Mononuclear cell (primary cell): Measurements from ENCODE around the gene PXYLP1. TPM values are rescaled to one million over a fixed set of nuclear protein-coding genes. Genes with fewer than 3 reads are reported as not detected.
A peak's percentile ranks its signal among the peaks of the same experiment; 100 is the strongest.
"Not testable (repeated sequence)": the region's sequence is repeated elsewhere in the genome, so short reads cannot be mapped to it uniquely, and the experiment has no call there.

Source experiments
- H3K27me3 ChIP-seq: 2 replicates; pipeline ENCODE4 v1.6.0; 2011; ENCODE audit warnings: low read length, control low read depth; ENCODE audit not compliant: insufficient read depth
- H3K4me1 ChIP-seq: 2 replicates; pipeline ENCODE4 v1.5.1; 2011; ENCODE audit warnings: mild to moderate bottlenecking, low read length, control low read depth; ENCODE audit not compliant: insufficient read depth
- H3K4me3 ChIP-seq: 2 replicates; pipeline ENCODE4 v1.5.1; 2011; ENCODE audit warnings: mild to moderate bottlenecking, low read length, moderate library complexity
- H3K9me3 ChIP-seq: 2 replicates; pipeline ENCODE4 v1.5.1; 2011; ENCODE audit warnings: low read depth, mild to moderate bottlenecking, control low read depth, low read length
- total RNA-seq: library from RNA; depleted of rRNA; stranded (reverse); fragments of >200 nt; gene quantifications from one replicate; pipeline ENCODE4 v1.2.3, GENCODE V29; 2012

The PXYLP1 gene
- total RNA-seq, 1 donor = 19.8 TPM

- no peaks in the 10 kb centered on the region for H3K9me3 ChIP-seq
- H3K4me1 ChIP-seq = peaks cover 13% of the 10 kb centered on the region
- H3K4me3 ChIP-seq = no peak overlapping the region
- H3K27me3 ChIP-seq = no peaks in the 10 kb centered on the region
These were observed 48.5 kb downstream of the PXYLP1 start for GRCh38 chr3:141280086-141280485.

GRCh38 chr3:141280690-141281089 lies 49.1 kb downstream of the PXYLP1 start:
- Histone ChIP-seq H3K4me3 (no peak overlapping the region), H3K27me3 (no peaks in the 10 kb centered on the region), H3K9me3 (no peaks in the 10 kb centered on the region), H3K4me1 (peaks cover 9% of the 10 kb centered on the region)

- peaks cover 10% of the 10 kb centered on the region for H3K4me1 ChIP-seq
- no peaks in the 10 kb centered on the region for H3K27me3 ChIP-seq
- no peaks in the 10 kb centered on the region for H3K9me3 ChIP-seq
- no peak overlapping the region for H3K4me3 ChIP-seq
These were observed 53.9 kb downstream of the PXYLP1 start for GRCh38 chr3:141285570-141285969.

GRCh38 chr3:141286856-141287255 lies 55.2 kb downstream of the PXYLP1 start:
- Histone ChIP-seq H3K4me1 (peaks cover 10% of the 10 kb centered on the region), H3K9me3 (no peaks in the 10 kb centered on the region), H3K4me3 (no peak overlapping the region), H3K27me3 (no peaks in the 10 kb centered on the region)

GRCh38 chr3:141287326-141287725 lies 55.7 kb downstream of the PXYLP1 start:
- Histone ChIP-seq H3K9me3 (no peaks in the 10 kb centered on the region), H3K27me3 (no peaks in the 10 kb centered on the region), H3K4me1 (peaks cover 10% of the 10 kb centered on the region), H3K4me3 (no peak overlapping the region)

- Histone ChIP-seq H3K9me3 (no peaks in the 10 kb centered on the region), H3K27me3 (no peaks in the 10 kb centered on the region), H3K4me1 (peaks cover 10% of the 10 kb centered on the region), H3K4me3 (no peak overlapping the region)
These were observed 56.8 kb downstream of the PXYLP1 start for GRCh38 chr3:141288336-141288990.

GRCh38 chr3:141289228-141289772 lies 57.7 kb downstream of the PXYLP1 start:
- Histone ChIP-seq H3K27me3 (no peaks in the 10 kb centered on the region), H3K4me3 (no peak overlapping the region), H3K9me3 (no peaks in the 10 kb centered on the region), H3K4me1 (peaks cover 10% of the 10 kb centered on the region)

GRCh38 chr3:141291559-141292355 lies 60.1 kb downstream of the PXYLP1 start:
- H3K27me3 ChIP-seq = no peaks in the 10 kb centered on the region
- H3K4me1 ChIP-seq = peaks cover 10% of the 10 kb centered on the region
- H3K4me3 ChIP-seq = no peak overlapping the region
- no peaks in the 10 kb centered on the region for H3K9me3 ChIP-seq

- Histone ChIP-seq H3K4me3 (no peak overlapping the region), H3K9me3 (no peaks in the 10 kb centered on the region)
These were observed 60.9 kb downstream of the PXYLP1 start for GRCh38 chr3:141292356-141293058.

GRCh38 chr3:141294301-141294700 lies 62.7 kb downstream of the PXYLP1 start:
- Histone ChIP-seq H3K9me3 (no peaks in the 10 kb centered on the region), H3K4me1 (no peaks in the 10 kb centered on the region), H3K4me3 (peak overlapping the region; percentile 12), H3K27me3 (no peaks in the 10 kb centered on the region)

More at GRCh38 chr3:141292356-141293058, 60.9 kb downstream of the PXYLP1 start:
- no peaks in the 10 kb centered on the region for H3K27me3 ChIP-seq
- peaks cover 10% of the 10 kb centered on the region for H3K4me1 ChIP-seq

GRCh38 chr3:141294848-141295247 lies 63.2 kb downstream of the PXYLP1 start:
- Histone ChIP-seq H3K4me1 (no peaks in the 10 kb centered on the region), H3K9me3 (no peaks in the 10 kb centered on the region), H3K27me3 (no peaks in the 10 kb centered on the region), H3K4me3 (no peak overlapping the region)

GRCh38 chr3:141300426-141300825 lies 68.8 kb downstream of the PXYLP1 start:
- H3K27me3 ChIP-seq, H3K4me3 ChIP-seq, H3K4me1 ChIP-seq, H3K9me3 ChIP-seq: not testable (repeated sequence)

- Histone ChIP-seq H3K4me1 (peaks cover 13% of the 10 kb centered on the region), H3K4me3 (no peak overlapping the region), H3K27me3 (no peaks in the 10 kb centered on the region), H3K9me3 (no peaks in the 10 kb centered on the region)
These were observed 70.9 kb downstream of the PXYLP1 start for GRCh38 chr3:141302364-141303141.

GRCh38 chr3:141303481-141304223 lies 72.0 kb downstream of the PXYLP1 start:
- H3K27me3 ChIP-seq = no peaks in the 10 kb centered on the region
- no peaks in the 10 kb centered on the region for H3K9me3 ChIP-seq
- H3K4me3 ChIP-seq = no peak overlapping the region
- H3K4me1 ChIP-seq = peaks cover 24% of the 10 kb centered on the region
